ENCODE measurements around the gene ZDHHC12. TPM values are rescaled to one million over a fixed set of nuclear protein-coding genes. Genes with fewer than 3 reads are reported as not detected.

The ZDHHC12 gene
- 10 to 100 TPM; 28.8 to 73.3 (median 43.7) TPM for polyA plus RNA-seq

DNA sequence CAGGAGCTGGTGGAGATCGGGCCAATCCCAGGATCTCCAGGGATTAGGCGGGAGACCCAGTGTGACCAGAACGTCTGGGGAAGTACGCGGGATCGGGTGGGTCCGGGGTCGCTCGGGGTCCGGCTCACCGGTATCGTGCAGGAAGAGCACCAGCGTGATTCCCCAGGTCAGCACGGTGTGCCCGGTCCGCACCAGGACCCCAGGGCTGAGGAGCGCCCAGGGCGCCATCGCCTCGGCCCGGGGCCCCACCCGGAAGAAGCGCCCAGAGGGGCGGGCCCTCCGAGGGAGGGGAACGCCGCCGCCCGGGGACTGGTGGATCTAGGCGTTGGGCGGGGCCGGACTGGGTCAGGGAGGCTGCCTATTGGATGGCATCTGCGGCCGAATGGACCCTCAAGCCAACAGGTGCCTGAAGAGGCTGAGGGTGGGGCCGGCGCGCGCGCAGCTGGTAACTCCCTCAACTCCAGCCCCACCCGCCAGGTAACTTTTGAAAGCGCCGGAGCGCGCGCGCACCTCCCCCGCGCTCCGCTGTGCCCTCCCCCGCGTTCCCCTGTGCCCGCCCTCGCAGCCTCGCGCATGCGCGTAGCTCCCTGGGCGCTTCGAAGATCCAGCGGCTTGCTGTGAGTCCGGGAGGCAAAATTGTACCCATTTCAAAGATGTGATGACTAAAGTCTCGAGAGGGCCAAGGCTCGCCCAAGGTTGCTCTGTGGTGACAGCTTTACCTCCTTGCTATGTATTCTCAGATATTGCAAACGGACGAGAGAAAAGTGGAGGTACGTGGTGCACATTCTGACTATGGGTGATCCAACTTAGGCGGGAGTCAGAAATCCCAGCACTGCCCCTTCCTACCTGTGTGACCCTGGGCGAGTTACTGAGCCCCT, at the start of gene ZDHHC12:
TSS of gene ZDHHC12 (minus strand) at position 262 of the 878 bp plus-strand sequence. CDS start at position 228, 34 bp downstream.
- H3K27ac ChIP-seq (ENCODE audit: low read depth, low read length): no peak within 1 kb of the TSS
- 1 to 2% (median 2%) methylated on average over 56 to 67 of the region's 68 CpGs for whole genome bisulfite sequencing, 3 donors

- 84 to 91% (median 91%) methylated on average over 5 of the region's 5 CpGs for WGBS, 3 donors
- no peak overlapping the region for H3K27ac ChIP-seq (ENCODE audit: low read depth, low read length)
Observed at GRCh38 chr9:128773049-128773448, 49.1 kb upstream of the ZDHHC12 start.

- 0 to 1% (median 1%) methylated on average over 43 to 72 of the region's 72 CpGs for WGBS, 3 donors
- H3K27ac ChIP-seq (ENCODE audit: low read depth, low read length): peak within 1 kb of the TSS; percentile 60
Observed at GRCh38 chr9:128771745-128772519, 48.0 kb upstream of the ZDHHC12 start, which contains the start of gene ZER1. TSS of gene ZER1 (minus strand) at chr9:128771927. CDS start at chr9:128755565, 16,362 bp downstream.

DNA sequence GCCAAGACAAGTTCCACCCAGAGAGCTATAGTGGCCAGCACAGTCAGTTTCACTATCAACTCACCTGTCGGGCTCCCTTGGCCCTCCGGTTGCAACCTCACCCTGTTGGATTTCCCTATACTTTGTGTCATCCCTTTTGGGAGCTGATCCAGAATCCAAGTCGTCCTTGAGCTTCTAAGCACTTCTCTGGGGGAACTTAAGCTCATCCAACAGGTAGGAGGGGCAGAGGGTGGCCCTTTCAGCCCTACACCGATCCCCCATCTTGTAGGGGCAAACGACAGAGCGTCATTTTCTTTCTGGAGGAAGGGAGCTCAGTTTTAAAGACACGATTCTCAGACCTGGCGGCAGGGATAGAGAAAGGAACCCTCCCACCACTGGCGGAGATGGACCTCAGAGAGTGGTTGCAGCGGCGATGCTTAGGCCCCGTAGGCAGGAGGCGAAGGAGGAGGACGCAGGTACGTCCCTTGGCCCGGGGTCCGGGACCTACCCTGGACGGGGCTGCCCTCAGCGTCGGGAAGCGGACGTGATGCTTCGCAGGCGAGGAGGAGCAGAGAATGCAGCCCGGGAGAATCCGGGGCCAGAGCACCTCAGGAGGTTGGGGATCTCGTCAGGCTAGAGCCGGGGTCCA, 47.3 kb upstream of the ZDHHC12 start:
- H3K27ac ChIP-seq (ENCODE audit: low read depth, low read length): peak overlapping the region; percentile 60
- 0 to 2% (median 1%) methylated on average over 27 to 28 of the region's 28 CpGs for WGBS, 3 donors

- no peak overlapping the region for H3K27ac ChIP-seq (ENCODE audit: low read depth, low read length)
- 61 to 80% (median 80%) methylated on average over 11 of the region's 11 CpGs for WGBS, 3 donors
Observed at GRCh38 chr9:128770286-128771030, 46.5 kb upstream of the ZDHHC12 start.

- no peak overlapping the region for H3K27ac ChIP-seq (ENCODE audit: low read depth, low read length)
- WGBS, 3 donors: 85 to 88% (median 87%) methylated on average over 6 of the region's 6 CpGs
Observed at GRCh38 chr9:128768606-128769005, 44.7 kb upstream of the ZDHHC12 start.

GRCh38 chr9:128765499-128765898, 41.6 kb upstream of the ZDHHC12 start:
- WGBS, 3 donors: 36 to 87% (median 85%) methylated on average over 3 of the region's 3 CpGs
- no peak overlapping the region for H3K27ac ChIP-seq (ENCODE audit: low read depth, low read length)

- H3K27ac ChIP-seq (ENCODE audit: low read depth, low read length): no peak overlapping the region
- 75 to 84% (median 81%) methylated on average over 6 of the region's 6 CpGs for WGBS, 3 donors
Observed at GRCh38 chr9:128764361-128764760, 40.4 kb upstream of the ZDHHC12 start.

DNA sequence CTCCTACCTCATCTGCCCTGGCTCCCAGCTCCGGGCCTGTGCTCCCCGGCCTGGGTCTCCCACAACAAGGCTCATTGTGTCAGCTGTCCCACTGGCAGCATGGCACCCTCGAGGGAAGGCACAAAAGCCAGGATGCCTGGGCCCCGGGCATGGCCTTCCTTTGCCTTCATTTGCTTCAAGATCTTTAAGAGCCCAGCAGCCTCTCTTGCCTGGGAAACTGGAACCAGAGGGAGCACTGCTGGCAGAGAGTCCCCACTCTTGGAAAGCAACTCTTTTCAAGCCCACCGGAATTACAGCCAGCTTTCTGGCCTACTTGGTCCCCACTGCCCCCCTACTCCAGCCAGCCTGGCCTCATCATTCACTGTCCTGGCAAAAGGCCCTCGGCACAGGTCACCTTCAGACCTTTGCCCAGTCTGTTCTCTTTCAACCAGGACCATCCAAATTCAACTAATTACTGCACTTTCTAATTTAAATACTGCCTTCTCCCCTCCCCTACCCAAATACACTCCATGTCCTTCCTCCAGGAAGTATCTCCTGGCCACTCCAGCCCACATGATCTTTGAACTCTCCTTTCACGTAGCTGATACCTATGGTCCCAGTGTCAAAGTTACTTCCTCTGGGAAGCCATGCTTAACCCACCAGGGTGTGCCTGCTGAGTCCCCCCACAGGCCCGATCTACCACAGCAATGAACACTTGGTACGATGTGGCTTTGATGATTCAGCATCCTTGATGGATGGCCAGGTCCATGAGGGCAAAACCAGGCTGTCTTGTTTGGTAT, 38.9 kb upstream of the ZDHHC12 start:
- no peak overlapping the region for H3K27ac ChIP-seq (ENCODE audit: low read depth, low read length)
- 68 to 79% (median 76%) methylated on average over 9 of the region's 9 CpGs for WGBS, 3 donors

DNA sequence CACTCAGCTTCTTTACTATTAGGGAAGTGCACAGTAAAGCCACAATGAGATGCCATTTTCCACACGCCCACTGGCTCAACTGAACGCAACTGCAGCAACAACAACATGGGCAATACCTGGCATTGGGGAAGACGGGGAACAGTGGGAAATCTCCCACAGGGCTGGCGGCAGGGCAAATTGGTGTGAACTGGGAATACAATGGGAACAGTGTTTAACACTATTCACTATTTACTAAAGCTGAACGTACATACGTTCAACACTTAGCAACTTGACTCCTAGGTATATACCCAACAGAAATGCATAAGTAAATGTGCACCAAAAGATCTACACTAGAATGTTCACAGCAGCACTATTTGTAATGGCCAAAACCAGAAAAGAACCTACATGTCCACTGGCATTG, 33.7 kb upstream of the ZDHHC12 start:
- H3K27ac ChIP-seq (ENCODE audit: low read depth, low read length): no peak overlapping the region
- WGBS, 3 donors: 87 to 93% (median 88%) methylated on average over 6 of the region's 6 CpGs

- 90 to 96% (median 95%) methylated on average over 16 of the region's 16 CpGs for WGBS, 3 donors
- H3K27ac ChIP-seq (ENCODE audit: low read depth, low read length): no peak overlapping the region
Observed at GRCh38 chr9:128753627-128754026, 29.7 kb upstream of the ZDHHC12 start.

DNA sequence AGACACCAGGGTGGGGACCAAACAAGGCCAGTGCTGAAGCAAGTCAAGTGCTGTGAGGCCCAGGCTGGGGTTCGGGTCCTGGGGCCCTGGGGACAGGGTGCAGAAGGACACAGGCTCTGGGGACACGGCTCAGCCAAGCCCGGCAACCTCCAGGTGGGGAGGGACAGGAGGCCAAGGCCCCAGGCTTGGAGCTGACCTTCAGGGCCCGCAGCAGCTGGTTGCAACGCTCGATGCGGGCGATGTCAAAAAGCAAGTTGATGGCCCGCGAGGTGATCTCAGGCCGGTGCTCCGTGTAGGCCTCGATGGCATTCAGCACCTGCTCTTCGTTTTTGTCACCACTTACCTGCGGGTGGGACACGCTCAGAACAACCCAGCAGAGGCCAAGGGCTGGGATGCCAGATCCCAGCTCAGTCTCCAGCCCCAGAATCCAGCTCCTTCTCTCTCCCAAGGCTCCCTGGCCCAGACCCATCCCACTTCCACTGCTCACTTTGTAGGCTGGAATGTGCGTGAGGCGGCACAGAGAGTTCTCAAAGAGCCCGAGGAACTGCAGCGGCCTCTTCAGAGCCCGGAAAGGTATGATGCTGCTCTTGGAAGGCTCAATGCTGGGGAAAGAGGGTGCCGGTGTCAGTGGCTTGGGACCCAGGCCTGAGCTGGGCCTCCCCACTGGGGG, 27.1 kb upstream of the ZDHHC12 start:
- no peak overlapping the region for H3K27ac ChIP-seq (ENCODE audit: low read depth, low read length)
- 92 to 94% (median 94%) methylated on average over 20 to 22 of the region's 22 CpGs for WGBS, 3 donors

- WGBS, 3 donors: 91 to 100% (median 98%) methylated on average over 1 of the region's 1 CpG
- H3K27ac ChIP-seq (ENCODE audit: low read depth, low read length): no peak overlapping the region
Observed at GRCh38 chr9:128747241-128747640, 23.3 kb upstream of the ZDHHC12 start.

- H3K27ac ChIP-seq (ENCODE audit: low read depth, low read length): no peak overlapping the region
- 94 to 100% (median 100%) methylated on average over 1 of the region's 1 CpG for WGBS, 3 donors
Observed at GRCh38 chr9:128743421-128743820, 19.5 kb upstream of the ZDHHC12 start.

DNA sequence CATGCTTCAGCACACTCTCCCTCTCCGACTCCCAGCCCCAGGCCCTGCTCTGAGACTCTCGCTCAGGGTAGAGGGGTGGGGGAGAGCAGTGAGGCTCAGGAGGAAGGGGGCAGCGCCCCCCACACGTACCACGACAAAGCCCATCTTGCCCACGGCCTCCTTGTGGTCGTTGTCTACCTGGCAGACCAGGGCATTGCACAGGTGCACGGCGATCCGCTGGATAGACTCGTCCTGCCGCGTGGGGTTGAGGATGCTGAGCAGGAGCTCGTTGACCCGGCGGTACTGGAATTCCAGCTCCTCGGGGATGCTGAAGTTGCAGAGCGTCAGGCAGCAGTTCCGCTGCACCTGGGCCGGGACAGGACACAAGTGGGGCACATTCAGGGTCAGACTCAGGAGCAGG, 18.5 kb upstream of the ZDHHC12 start:
- H3K27ac ChIP-seq (ENCODE audit: low read depth, low read length): no peak overlapping the region
- 83 to 89% (median 84%) methylated on average over 20 of the region's 20 CpGs for WGBS, 3 donors

- WGBS, 3 donors: 69 to 94% (median 76%) methylated on average over 1 to 2 of the region's 2 CpGs
- H3K27ac ChIP-seq (ENCODE audit: low read depth, low read length): no peak overlapping the region
Observed at GRCh38 chr9:128735373-128735772, 11.4 kb upstream of the ZDHHC12 start.

GRCh38 chr9:128733256-128733655, 9.3 kb upstream of the ZDHHC12 start:
- WGBS, 3 donors: 14 to 41% (median 40%) methylated on average over 9 of the region's 9 CpGs
- no peak overlapping the region for H3K27ac ChIP-seq (ENCODE audit: low read depth, low read length)
